Keratinocyte (primary cell): Measurements from ENCODE around the gene TMEM259. TPM values are rescaled to one million over a fixed set of nuclear protein-coding genes. Genes with fewer than 3 reads are reported as not detected.

Experiments used
- DNase-seq: peaks from one replicate; pipeline ENCODE4 v3.0.0-alpha.2; 2011; ENCODE audit warnings: low read depth, missing footprints, low spot score
- FAIRE-seq: peaks from 2 replicates; lab custom pipeline; 2011; peaks lifted over from hg19 to GRCh38; lab: Jason Lieb, UNC
- H2AFZ ChIP-seq: 2 replicates; pipeline ENCODE4 v1.6.0; 2012; ENCODE audit warnings: low read length, control low read depth, inconsistent platforms; ENCODE audit not compliant: control insufficient read depth
- H3K27ac ChIP-seq: 2 replicates; pipeline ENCODE4 v1.5.1; 2011; ENCODE audit warnings: low read length; ENCODE audit not compliant: control insufficient read depth, insufficient read depth
- H3K27me3 ChIP-seq: 3 replicates; pipeline ENCODE4 v1.6.0; 2011; ENCODE audit warnings: low read length; ENCODE audit not compliant: control insufficient read depth, insufficient read depth; ENCODE audit errors: extremely low read depth
- H3K36me3 ChIP-seq, 2 experiments: 2 replicates in 1 of 2; 3 replicates in 1 of 2; pipeline ENCODE4 v1.5.1; 2011; ENCODE audit warnings: low read length in 2 of 2, mild to moderate bottlenecking in 1 of 2; ENCODE audit not compliant: control insufficient read depth in 2 of 2, insufficient read depth in 2 of 2; ENCODE audit errors: extremely low read depth in 1 of 2
- H3K4me1 ChIP-seq: 3 replicates; pipeline ENCODE4 v1.5.1; 2011; ENCODE audit warnings: low read length; ENCODE audit not compliant: control insufficient read depth, insufficient read depth; ENCODE audit errors: extremely low read depth
- H3K4me2 ChIP-seq: 3 replicates; pipeline ENCODE4 v1.6.0; 2011; ENCODE audit warnings: low read depth, low read length; ENCODE audit not compliant: control insufficient read depth, insufficient read depth; ENCODE audit errors: extremely low read depth
- H3K4me3 ChIP-seq, 3 experiments: fragments of 200-600 bp in 1 of 3; sonication (generic) in 1 of 3; 2 replicates in 2 of 3; 3 replicates in 1 of 3; pipeline ENCODE4 v1.5.1; 2011 to 2016; ENCODE audit warnings: low read length in 3 of 3, mild to moderate bottlenecking in 3 of 3, control low read depth in 2 of 3, inconsistent platforms in 1 of 3, low read depth in 1 of 3, mixed read lengths in 1 of 3, mixed run types in 1 of 3, moderate library complexity in 1 of 3; ENCODE audit not compliant: control insufficient read depth in 2 of 3, insufficient read depth in 2 of 3; ENCODE audit errors: extremely low read depth in 1 of 3
- H3K79me2 ChIP-seq: 2 replicates; pipeline ENCODE4 v1.6.0; 2012; ENCODE audit warnings: low read length; ENCODE audit not compliant: control insufficient read depth, insufficient read depth
- H3K9ac ChIP-seq: 3 replicates; pipeline ENCODE4 v1.6.0; 2011; ENCODE audit warnings: low read length; ENCODE audit not compliant: control insufficient read depth, insufficient read depth; ENCODE audit errors: extremely low read depth
- H3K9me1 ChIP-seq: 3 replicates; pipeline ENCODE4 v1.6.0; 2011; ENCODE audit warnings: low read length; ENCODE audit not compliant: control insufficient read depth, insufficient read depth; ENCODE audit errors: extremely low read depth
- H3K9me3 ChIP-seq: 2 replicates; pipeline ENCODE4 v1.5.1; 2012; ENCODE audit warnings: low read depth, low read length; ENCODE audit not compliant: control insufficient read depth
- H4K20me1 ChIP-seq: 3 replicates; pipeline ENCODE4 v1.6.0; 2011; ENCODE audit warnings: low read length; ENCODE audit not compliant: control insufficient read depth, insufficient read depth; ENCODE audit errors: extremely low read depth
- EZH2 ChIP-seq: IDR thresholded peaks from one replicate; pipeline ENCODE4 v1.6.1; 2012; ENCODE audit warnings: inconsistent platforms, mild to moderate bottlenecking, low read length, moderate library complexity
- dilution Hi-C: fragments of 300-500 bp; cut with MboI; formaldehyde crosslinking; loops from one replicate; pipeline ENCODE4 v1.7.0; 2020; ENCODE audit warnings: low sequenced_read_pairs; ENCODE audit not compliant: extremely low pct_ligation_motif_present
- polyA plus RNA-seq, 5 experiments: library from polyadenylated mRNA; depleted of rRNA in 3 of 5; stranded (reverse) in 3 of 5; stranded (forward) in 1 of 5; unstranded in 1 of 5; fragments of >200 nt; gene quantifications; 1 replicate in 1 of 5; 2 replicates in 3 of 5; 3 replicates in 1 of 5; pipeline versions ENCODE4 v1.2.1 to v1.2.3, GENCODE V29; 2011 to 2012; ENCODE audit warnings: missing spikeins in 2 of 5, low read depth in 1 of 5, low replicate concordance in 1 of 5
- TF ChIP-seq, protein P1 (sequence below), 3 experiments: IDR thresholded peaks in 1 of 3; conservative IDR thresholded peaks in 1 of 3; optimal IDR thresholded peaks in 1 of 3; 2 replicates in 2 of 3; 3 replicates in 1 of 3; pipeline versions ENCODE3 to v1.5.1; 2011; ENCODE audit warnings: low read length in 3 of 3, mild to moderate bottlenecking in 3 of 3, moderate library complexity in 2 of 3, control low read depth in 1 of 3, inconsistent platforms in 1 of 3; ENCODE audit not compliant: insufficient read depth in 2 of 3; ENCODE audit errors: extremely low read depth in 1 of 3

Gene TMEM259
- polyA plus RNA-seq, 1 donor (not counting 4 experiments of a cell fraction or from before 2014, with no cell fraction given) = 61.5 TPM

DNA sequence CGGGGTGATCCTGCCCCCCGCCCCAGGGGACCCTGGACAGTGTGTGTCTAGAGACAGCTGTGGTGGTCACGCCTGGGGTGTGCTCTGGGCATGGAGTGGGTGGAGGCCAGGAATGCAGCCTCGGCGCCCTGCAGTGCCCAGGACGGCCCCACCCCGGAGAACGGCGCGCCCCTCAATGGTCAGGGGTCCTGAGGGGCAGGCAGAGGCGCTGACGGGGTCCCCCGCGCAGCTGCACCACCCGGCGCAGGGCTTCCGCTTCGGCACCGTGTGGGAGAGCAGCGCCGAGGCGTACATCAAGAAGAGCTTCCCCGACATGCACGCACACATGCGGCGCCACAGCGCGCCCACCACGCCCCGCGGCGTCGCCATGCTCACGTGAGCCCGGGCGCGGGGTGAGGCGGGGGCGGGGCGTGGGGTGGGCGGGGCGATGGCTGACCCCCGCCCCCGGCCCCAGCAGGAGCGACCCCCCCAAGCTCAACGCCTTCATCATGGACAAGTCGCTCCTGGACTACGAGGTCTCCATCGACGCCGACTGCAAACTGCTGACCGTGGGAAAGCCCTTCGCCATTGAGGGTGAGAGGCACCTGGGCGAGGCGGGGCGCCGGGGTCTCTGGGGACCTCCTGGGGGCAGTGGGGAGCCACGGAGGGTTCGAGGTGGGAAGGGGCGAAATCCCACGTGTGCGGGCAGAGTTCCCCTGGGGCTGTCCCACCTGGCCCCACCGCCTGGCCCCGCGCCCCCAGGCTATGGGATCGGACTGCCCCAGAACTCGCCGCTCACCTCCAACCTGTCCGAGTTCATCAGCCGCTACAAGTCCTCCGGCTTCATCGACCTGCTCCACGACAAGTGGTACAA is 13.3 kb downstream of the TMEM259 start:
- H2AFZ ChIP-seq = no peak overlapping the region
- dilution Hi-C loops = no loop called here
- peaks cover 5 to 6% of the 10 kb centered on the region in 2 experiments for H3K36me3 ChIP-seq
- no peaks in the 10 kb centered on the region for H3K4me1 ChIP-seq
- no peaks in the 10 kb centered on the region for H3K79me2 ChIP-seq
- FAIRE-seq = no peak
- no peaks in the 10 kb centered on the region for H4K20me1 ChIP-seq
- no peaks in the 10 kb centered on the region for H3K9me1 ChIP-seq
- no peaks in the 10 kb centered on the region for H3K9me3 ChIP-seq
- no peak overlapping the region for H3K4me2 ChIP-seq
- TF ChIP-seq, protein P1, sequence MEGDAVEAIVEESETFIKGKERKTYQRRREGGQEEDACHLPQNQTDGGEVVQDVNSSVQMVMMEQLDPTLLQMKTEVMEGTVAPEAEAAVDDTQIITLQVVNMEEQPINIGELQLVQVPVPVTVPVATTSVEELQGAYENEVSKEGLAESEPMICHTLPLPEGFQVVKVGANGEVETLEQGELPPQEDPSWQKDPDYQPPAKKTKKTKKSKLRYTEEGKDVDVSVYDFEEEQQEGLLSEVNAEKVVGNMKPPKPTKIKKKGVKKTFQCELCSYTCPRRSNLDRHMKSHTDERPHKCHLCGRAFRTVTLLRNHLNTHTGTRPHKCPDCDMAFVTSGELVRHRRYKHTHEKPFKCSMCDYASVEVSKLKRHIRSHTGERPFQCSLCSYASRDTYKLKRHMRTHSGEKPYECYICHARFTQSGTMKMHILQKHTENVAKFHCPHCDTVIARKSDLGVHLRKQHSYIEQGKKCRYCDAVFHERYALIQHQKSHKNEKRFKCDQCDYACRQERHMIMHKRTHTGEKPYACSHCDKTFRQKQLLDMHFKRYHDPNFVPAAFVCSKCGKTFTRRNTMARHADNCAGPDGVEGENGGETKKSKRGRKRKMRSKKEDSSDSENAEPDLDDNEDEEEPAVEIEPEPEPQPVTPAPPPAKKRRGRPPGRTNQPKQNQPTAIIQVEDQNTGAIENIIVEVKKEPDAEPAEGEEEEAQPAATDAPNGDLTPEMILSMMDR (optimal IDR thresholded peaks at IDR 0.05 in 1 of 3, IDR thresholded peaks at IDR 0.05 in 1 of 3, conservative IDR thresholded peaks at IDR 0.05 in 1 of 3; ENCODE audit: extremely low read depth in 1 of 3, insufficient read depth in 2 of 3, low read length in 3 of 3) = no peak
- no peak for TF ChIP-seq EZH2
- no peak overlapping the region for H3K9ac ChIP-seq
- H3K4me3 ChIP-seq = no peak overlapping the region
- no peak for DNase-seq
- H3K27ac ChIP-seq = no peak overlapping the region
- peaks cover 7% of the 10 kb centered on the region for H3K27me3 ChIP-seq

DNA sequence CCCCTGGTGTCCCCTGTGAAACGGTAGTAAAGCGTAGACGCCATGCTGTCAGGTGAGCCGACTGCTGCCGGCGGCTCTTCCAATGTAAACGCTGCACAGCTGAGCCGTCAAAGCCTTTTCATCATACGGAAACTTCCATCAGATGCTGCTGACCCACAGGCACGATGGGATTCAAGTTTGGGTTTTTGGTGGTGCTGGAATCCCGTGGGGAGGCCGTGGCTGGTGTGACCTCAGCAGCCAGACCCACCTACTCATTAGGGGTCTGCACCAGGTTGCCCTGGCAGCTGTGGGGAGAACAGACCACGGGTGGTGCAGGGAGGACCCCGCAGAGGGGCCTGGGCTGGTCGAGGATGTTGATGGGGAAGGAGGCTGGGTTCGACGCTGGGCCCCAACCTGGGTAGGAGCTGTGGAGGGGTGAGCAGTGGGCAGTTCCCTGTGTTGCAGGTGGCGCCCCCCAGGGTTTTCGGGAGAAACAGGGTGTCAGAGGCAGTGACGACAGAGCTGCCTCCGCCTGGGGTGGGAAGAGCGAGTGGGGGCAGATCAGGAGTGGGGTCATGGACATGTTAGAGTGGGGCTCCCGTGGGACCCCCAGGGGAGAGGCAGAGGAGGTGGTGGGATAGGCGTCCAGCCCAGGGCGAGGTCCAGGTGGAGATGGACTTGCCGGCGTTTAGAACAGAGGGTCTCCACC is 14.1 kb downstream of the TMEM259 start:
- H3K27ac ChIP-seq = no peak overlapping the region
- H3K27me3 ChIP-seq = peaks cover 11% of the 10 kb centered on the region
- TF ChIP-seq, protein P1 (optimal IDR thresholded peaks at IDR 0.05 in 1 of 3, IDR thresholded peaks at IDR 0.05 in 1 of 3, conservative IDR thresholded peaks at IDR 0.05 in 1 of 3; ENCODE audit: extremely low read depth in 1 of 3, insufficient read depth in 2 of 3, low read length in 3 of 3) = no peak
- TF ChIP-seq EZH2 = no peak
- H3K36me3 ChIP-seq = peaks cover 4 to 6% of the 10 kb centered on the region in 2 experiments
- dilution Hi-C loops = no loop called here
- H3K79me2 ChIP-seq = no peaks in the 10 kb centered on the region
- H3K9ac ChIP-seq = no peak overlapping the region
- FAIRE-seq = no peak
- no peak overlapping the region for H3K4me3 ChIP-seq
- no peaks in the 10 kb centered on the region for H3K9me3 ChIP-seq
- no peaks in the 10 kb centered on the region for H3K4me1 ChIP-seq
- no peak overlapping the region for H2AFZ ChIP-seq
- DNase-seq = no peak
- H3K4me2 ChIP-seq = no peak overlapping the region
- no peaks in the 10 kb centered on the region for H3K9me1 ChIP-seq
- no peaks in the 10 kb centered on the region for H4K20me1 ChIP-seq
